Daoy (cell line): ENCODE results near the gene RMND5B. TPM values are rescaled to one million over a fixed set of nuclear protein-coding genes. Genes with fewer than 3 reads are reported as not detected.
"Not testable (repeated sequence)": the region's sequence is repeated elsewhere in the genome, so short reads cannot be mapped to it uniquely, and the experiment has no call there.

Source experiments
- DNase-seq: peaks from one replicate; pipeline ENCODE4 v3.0.0-alpha.2; 2015; ENCODE audit warnings: low read depth
- total RNA-seq: library from RNA; depleted of rRNA; stranded (reverse); fragments of >200 nt; shearing (Covaris generic); gene quantifications from 2 replicates; pipeline ENCODE4 v1.2.3, GENCODE V29; 2014

Gene RMND5B
- total RNA-seq, 1 experiment from 2014 or later, result 34.8 TPM

DNA sequence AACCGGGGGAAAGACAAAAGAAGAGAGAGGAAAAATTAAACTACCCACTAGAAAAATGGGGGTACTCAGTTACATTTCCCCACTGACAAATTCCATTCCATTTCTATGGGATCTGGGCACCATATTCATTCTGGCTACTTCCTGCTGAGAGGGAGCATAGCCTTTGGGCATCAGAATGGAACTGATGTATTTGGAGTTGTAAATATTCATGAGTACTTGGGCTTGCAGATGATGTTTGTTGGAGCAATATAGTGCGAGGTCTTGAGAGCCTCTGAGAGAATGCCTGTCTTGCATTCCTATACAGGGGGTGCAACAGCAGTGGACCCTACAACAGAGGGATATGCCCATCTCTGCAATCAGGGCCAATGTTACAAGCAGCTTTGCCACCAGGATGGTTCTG, 39.6 kb downstream of the RMND5B start:
- DNase-seq, result no peak

DNA sequence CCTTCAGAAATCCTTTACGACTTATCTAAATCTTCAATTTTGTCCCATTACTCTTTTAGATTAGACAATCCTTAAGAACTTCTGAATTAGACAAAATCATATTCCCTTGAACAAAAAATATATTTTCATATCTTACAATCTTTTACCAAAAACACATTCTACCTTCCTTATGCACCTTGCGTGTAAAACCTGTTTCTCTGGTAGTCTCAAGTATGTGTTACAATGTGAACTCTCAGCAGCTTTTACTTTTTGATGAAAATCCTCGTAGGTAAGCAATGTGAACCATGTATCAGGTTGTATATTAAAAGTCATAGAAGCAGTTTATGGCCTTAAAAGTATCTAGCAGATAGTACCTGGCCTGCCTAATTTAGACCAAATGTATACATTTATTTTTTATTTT, 43.6 kb downstream of the RMND5B start:
- no peak for DNase-seq

DNA sequence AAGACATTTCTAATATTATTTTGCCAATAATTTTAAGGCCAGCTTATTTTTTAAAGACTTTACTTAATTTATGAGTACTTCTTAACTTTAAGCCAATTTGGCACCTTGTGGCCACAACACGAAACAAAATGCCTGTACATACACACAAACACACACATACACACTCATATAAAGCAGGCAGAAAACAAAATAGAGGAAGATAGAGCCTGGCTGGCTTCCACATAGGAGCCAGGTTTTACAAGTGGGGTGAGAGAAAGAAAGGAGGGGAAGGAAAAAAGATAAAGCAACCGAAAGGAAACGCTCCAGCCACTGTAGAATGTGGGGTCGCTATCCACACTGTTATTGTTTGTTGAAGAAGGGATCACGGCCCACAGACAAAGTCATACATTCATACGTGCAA, 46.0 kb downstream of the RMND5B start:
- DNase-seq, result no peak

DNA sequence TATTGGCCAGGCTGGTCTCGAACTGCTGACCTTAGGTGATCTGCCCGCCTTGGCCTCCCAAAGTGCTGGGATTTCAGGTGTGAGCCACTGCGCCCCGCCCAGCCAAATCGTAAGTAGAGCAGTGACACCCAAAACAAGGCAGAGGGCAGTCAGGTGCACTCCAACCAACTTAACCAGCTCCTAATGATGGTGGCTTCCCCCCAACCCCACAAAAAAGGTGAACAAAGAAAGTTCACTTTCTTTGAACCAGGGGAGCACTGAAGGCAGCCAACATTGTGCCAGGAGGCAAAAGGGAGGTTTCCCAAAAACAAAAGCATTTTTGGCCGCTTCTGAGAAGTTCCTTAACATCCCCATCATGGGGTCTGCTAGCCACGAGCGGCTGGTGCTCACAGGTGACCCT, 46.8 kb downstream of the RMND5B start:
- DNase-seq, result no peak

DNA sequence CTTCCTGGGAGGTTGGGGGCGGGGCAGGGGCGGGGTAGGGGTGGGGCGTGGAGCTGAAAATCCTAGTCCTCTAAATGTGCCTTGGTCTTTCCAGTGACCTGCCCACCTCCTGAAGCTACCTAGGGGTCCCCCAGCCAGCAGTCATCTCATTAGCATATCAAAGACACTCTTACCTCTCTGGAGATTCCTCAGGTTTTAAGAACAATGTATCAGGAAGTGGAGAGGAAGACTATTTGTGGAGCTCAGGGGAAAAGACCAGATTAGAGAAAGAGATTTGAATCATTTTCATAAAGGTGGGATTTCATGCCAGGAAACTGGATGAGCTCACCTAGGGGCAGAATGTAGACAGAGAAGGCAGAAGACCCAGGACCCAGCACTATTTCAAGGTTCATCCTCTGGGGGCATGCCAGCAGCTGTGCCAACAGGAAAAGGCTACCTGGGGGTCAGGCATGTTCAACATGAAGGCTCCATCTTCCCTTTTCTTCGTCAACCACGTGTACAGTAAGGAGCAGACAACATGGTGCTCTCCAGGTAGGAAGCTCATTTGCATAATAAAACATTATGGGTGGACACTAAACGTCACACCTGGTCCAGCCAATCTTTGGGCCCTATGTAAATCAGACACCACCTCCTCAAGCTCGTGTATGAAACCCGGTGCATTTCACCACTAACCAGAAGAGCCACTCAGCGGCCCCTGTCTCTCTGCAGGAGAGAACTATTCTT, 49.5 kb downstream of the RMND5B start:
- DNase-seq, result no peak

DNA sequence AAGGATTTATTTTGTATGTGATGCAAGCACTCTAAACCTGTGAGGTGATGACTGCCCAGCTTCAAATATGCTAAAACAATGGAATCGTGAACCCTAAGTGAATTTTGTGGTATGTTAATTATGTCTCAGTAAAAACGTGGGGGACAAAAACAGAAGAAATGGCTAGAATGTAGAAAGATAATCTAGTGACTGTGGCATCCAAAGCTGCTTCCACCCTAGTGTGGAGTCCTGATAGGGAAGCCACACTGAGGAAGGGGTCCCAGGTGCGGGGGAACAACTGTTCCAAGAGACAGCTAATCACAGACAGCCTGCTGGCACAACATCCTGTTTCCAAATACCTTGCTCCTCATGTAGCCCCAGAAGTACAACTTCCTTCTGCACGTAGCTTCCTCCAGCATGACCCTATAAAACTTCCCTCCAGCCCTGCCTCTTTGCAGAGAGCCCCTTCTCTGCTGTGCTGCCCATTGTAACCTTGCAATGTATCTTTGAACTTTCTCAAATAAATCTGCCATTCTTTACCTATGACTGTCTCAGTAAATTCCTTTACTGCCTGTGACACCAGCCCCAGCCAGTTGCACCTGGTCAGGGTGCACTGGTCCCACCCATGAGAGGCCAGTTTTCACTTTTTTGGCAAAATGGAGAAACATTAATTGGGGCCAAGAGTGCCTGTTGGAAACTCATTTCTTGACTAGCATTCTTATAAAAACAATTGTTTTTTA, 51.5 kb downstream of the RMND5B start:
- no peak for DNase-seq

DNA sequence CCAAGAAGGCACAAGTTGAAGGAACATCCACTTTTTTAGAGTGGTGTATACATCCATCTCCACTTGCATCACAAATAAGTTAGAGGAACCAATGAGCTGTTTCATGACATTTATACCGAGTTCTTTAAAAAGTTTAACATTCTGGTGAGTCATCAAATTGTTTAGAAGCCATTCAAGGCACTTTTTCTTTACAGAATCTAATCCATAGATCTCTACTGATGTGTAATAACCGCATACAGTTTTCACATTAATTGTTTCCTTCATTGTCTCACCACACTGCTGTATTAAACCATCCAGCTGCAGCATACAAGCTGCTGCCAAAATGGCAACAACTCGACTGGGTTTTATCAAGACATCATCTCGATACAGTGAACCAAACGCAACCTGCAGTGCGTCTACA, 55.6 kb downstream of the RMND5B start:
- no peak for DNase-seq

DNA sequence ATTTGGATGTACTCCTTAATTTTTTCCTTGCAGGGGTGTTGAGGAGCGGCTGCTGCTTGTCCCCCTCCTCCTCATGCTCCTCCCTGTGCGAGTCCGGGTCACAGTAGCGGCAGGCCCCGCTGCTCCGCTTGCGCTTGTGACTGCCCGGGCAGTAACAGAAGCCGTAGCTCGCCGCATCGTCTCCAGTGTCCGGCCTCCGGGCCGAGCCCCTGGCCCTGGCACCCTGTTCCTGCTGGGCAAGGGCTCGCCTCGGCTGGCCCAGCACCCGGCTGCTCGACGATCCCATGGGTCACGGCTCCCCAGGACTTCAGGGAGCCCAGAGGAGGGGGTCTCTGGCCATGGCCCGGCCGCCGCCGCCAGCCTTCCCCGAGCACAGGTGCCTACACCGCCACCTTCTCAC, 56.2 kb downstream of the RMND5B start, which contains the start of gene GMCL2:
GMCL2 (minus strand) TSS at position 358 of the 400 bp plus-strand sequence; CDS start at position 286, 72 bp downstream.
- DNase-seq, result no peak

DNA sequence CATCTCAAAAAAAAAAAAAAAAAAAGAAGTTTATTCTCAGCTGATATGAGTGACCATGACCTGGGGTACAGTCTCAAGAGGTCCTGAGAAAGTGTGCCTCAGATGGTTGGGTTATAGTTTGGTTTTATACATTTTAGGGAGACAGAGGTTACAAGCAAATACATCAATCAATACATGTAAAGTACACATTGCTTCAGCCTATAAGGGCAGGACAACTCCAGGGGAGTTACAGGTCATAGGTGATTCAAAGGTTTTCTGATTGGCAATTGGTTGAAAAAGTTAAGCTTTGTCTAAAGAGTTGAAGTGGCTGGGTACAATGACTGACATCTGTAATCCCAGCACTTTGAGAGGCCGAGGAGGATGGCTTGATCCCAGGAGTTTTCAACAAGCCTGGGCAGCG, 58.6 kb downstream of the RMND5B start:
- DNase-seq, result no peak

DNA sequence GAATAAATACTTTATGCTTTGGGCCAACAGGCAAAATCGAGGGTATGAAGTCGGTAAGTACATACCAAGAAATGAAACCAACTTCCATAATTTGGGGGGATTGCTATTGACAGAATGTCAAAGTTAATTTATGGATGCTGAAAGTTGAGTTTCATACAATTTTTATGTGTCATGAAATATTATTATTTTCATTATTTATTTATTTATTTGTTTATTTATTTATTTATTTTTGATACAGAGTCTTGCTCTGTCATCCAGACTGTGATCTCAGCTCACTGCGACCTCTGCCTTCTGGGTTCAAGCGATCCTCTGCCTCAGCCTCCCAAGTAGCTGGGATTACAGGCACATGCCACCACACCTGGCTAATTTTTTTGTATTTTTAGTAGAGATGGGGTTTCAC, 60.8 kb downstream of the RMND5B start:
- DNase-seq, result no peak

DNA sequence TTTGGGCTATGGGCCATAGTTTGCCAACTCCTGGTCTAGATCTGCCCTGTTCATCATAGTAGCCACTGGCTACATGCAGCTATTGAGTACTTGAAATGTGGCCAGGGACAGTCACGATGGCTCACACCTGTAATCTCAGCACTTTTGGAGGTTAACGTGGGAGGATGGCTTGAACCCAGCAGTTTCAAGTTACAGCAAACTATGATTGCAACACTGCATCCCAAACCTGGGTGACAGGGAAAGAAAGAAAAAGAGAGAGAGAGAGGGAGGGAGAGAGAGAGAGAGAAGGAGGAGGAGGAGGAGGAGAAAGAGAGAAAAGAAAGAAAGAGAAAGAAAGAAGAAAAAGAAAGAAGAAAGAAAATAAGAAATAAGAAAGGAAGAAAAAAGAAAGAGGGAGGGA, 61.4 kb downstream of the RMND5B start:
- DNase-seq, result peak; percentile 38

DNA sequence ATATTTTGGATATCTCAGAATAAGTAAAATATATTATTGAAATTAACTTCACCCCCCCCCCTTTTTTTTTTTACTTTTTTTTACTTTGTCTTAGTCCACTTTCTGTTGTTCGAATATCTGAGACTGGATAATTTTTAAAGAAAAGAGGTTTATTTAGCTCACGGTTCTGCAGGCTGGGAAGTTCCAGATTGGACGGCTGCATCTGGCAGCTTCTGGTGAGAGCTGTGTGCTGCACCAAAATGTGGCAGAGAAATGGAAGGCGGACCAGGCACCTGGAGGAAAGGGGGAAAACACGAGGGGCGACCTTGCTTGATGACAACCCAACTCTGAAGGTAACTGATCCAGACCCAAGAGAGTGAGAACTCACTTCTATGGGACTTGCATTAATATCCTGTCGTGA, 62.0 kb downstream of the RMND5B start:
- no peak for DNase-seq

DNA sequence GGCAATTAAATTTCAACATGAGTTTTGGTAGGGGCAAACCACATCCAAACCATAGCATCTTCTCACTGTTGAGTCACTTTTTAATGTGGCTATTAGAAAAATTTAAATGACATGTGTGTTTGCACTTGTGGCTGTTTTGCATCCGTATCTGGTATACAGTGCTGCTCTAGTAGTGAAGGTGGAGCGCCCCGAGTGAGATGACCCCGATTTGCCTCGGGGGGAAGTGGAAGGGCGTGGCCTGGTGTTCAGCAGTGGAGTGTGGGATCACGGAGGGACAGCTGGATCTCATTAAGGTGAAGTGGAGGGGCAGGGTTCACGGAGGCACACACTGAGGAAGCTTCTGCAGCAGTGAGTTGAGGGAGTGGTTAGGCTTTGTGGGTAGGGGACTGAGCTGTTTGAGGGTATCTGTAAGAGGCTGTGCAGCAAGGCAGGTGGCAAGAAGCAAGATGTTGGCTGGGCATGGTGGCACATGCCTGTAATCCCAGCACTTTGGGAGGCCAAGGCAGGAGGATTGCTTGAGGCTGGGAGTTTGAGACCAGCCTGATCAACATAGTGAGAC, 62.5 kb downstream of the RMND5B start:
- no peak for DNase-seq

DNA sequence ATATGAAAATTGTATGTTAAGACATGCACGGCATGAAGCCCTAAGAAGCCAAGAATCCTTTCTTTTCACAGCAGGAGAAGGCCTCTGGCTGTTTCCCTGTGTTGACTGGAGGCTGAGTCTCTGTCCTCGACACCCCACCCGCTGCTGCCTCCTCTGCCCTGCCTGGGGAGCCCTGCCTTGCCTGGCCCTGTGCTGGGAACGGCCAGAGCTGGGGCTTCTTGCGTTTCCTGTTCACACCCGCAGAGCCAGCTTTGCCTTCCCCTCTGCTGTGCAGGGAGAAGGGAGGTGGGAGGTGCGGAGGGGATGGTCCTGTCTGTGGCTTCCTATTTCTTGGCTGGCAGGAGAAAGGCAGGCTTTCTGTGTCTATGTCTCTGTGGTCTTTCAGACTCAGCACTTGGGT, 63.2 kb downstream of the RMND5B start:
- DNase-seq, result no peak

DNA sequence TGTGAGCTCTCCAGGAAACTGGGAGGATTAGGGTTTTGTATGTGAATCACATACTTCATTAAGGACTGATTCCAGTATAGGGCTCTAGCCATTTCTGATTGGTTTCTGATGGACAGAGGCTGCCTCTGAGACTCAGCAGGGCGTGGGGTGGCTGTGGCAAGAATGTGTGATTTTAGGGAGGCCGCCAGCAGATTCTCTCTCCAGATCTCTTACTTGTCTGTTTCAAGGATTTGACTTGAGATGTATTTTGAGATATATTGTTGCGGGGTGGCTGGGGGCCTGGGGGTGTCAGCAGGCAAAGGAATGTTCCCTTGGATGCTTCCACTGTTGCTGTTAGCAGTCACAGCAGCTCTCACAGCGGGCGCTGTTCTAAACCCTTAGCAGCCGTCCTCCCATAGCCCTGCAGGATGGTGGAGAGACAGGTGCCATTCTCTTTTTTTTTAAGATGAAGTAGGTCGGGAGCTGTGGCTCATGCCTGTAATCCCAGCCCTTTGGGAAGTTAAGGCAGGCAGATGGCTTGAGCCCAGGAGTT, 65.5 kb downstream of the RMND5B start:
- DNase-seq, result no peak

DNA sequence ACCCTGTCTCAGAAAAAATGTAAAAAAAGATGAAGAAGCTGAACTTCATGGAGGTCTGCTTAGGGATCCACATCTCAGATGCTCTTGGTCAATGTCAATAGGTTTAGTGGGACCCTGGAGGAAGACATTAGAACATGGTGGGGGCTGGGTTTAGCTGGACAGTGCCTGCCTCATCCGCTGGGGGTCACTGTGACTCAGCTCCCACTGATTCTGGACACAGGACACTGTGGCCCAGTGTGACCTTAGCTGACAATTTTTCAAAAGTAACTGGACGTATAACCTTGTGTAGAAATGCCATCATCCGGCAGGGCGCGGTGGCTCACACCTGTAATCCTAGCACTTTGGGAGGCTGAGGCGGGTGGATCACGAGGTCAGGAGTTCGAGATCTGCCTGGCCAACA, 66.2 kb downstream of the RMND5B start:
- DNase-seq, result no peak

DNA sequence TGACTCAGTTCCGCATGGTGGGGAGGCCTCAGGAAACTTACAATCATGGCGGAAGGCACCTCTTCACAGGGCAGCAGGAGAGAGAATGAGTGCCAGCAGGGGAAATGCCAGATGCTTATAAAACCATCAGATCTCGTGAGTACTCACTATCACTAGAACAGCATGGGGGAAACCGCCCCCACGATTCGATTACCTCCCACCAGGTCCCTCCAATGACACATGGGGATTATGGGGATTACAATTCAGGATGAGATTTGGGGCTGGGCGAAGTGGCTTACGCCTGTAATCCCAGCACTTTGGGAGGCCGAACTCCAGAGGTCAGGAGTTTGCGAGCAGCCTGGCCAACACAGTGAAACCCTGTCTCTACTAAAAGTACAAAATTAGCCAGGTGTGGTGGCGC, 67.3 kb downstream of the RMND5B start:
- DNase-seq, result not testable (repeated sequence)

DNA sequence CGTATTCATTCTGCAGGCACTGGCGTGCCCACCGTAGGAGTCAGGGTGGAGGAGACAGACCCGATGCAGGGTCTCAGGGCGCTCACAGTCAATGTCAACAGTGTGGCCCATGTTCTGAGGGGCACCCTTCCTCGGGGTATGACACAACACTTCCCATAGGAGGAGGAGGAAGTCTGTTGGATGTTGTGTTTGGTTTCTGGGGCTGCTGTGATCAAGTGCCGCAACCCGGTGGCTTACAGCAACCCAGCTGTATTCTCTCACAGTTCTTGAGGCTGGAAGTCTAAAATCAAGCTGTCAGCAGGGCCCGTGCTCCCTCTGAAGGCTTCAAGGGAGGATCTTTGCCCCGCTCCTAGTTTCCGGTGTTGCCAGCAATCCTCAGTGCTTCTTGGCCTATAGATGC, 67.9 kb downstream of the RMND5B start:
- DNase-seq, result no peak

DNA sequence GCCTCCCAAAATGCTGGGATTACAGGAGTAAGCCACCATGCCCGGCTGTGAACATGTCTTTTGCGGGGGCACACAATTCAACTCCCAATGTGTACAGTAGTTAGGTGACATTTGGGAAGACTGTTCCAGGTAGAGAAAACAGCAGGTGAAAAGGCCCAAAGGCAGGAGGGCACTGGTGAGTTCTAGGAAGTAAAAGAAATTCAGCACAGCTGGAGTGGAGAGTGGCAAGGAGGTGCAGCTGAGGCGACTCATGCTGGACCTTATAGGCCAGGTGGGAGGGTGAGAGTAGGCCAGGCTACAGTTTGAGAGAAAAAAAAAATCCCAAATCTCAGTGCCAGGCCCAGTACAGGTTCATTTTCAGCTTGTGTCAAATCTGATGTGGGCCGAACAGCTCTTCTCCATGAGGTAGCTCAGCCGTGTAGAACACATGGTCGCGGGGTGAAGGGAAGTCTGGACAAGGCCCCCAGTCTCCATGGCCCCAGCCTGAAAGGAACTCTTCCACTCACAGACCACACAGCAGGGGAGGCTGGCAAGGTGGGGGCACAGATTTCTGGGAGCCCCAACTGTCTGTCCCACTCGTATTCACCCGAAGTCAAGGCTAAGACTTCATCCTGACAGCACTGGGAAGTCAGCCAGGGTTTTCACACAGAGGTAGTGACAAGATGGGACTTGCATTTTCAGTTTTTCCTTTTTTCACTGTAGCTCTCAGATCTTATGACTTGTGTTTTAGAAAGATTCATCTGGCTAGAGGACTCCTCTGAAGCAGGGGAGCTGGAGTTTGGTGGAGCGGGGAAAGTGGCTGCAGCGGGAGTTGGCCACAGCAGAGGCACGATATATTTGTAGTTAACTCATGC, 69.0 kb downstream of the RMND5B start:
- no peak for DNase-seq
